ENCODE results near the gene CUL3. TPM values are rescaled to one million over a fixed set of nuclear protein-coding genes. Genes with fewer than 3 reads are reported as not detected.

CUL3 gene
- total RNA-seq, 6 donors from 2014 or later: 24.6 to 117 (median 58.0) TPM

- no peak for TF ChIP-seq POLR2AphosphoS5 (IDR thresholded peaks at IDR 0.05)
- TF ChIP-seq CTCF (IDR thresholded peaks at IDR 0.05): no peak
- no peak for TF ChIP-seq POLR2A (IDR thresholded peaks at IDR 0.05)
- TF ChIP-seq EP300 (IDR thresholded peaks at IDR 0.05): no peak
- Histone ChIP-seq H3K27me3 (no peaks in the 10 kb centered on the region), H3K4me1 (peaks cover 5 to 13% (median 10%) of the 10 kb centered on the region in 4 donors), H3K9me3 (no peaks in the 10 kb centered on the region), H3K4me3 (no peak overlapping the region), H3K27ac (no peak overlapping the region), H3K36me3 (no peaks in the 10 kb centered on the region)
- ATAC-seq (ENCODE audit: low FRiP score in 2 of 2): no peak
- WGBS, 2 donors: 96% methylated on average over 4 of the region's 4 CpGs
- no peak for DNase-seq
Observed at GRCh38 chr2:224444783-224445182, 140.4 kb downstream of the CUL3 start.

GRCh38 chr2:224444021-224444420, 141.1 kb downstream of the CUL3 start:
- ATAC-seq (ENCODE audit: low FRiP score in 2 of 2): no peak
- TF ChIP-seq CTCF (IDR thresholded peaks at IDR 0.05) (no peak), EP300 (IDR thresholded peaks at IDR 0.05) (no peak), POLR2AphosphoS5 (IDR thresholded peaks at IDR 0.05) (no peak), POLR2A (IDR thresholded peaks at IDR 0.05) (no peak)
- Histone ChIP-seq H3K4me1 (peaks cover 5 to 13% (median 10%) of the 10 kb centered on the region in 4 donors), H3K4me3 (no peak overlapping the region), H3K36me3 (no peaks in the 10 kb centered on the region), H3K27me3 (no peaks in the 10 kb centered on the region), H3K27ac (no peak overlapping the region), H3K9me3 (no peaks in the 10 kb centered on the region)
- 62 to 69% methylated on average over 5 of the region's 5 CpGs for WGBS, 2 donors
- DNase-seq: no peak

GRCh38 chr2:224442071-224442967, 142.8 kb downstream of the CUL3 start:
- Histone ChIP-seq H3K27me3 (no peaks in the 10 kb centered on the region), H3K4me1 (peaks cover 5 to 13% (median 10%) of the 10 kb centered on the region in 4 donors), H3K9me3 (no peaks in the 10 kb centered on the region), H3K4me3 (peak overlapping the region; percentile 25 to 64 (median 54)), H3K36me3 (no peaks in the 10 kb centered on the region), H3K27ac (peak overlapping the region in 1 of 4 donors; percentile 24)
- 4% methylated on average over 7 to 67 of the region's 82 CpGs for WGBS, 2 donors
- DNase-seq (peak in 1 of 2 donors; percentile 86), ATAC-seq (ENCODE audit: low FRiP score in 2 of 2) (peak in 1 of 2 donors; percentile 66)
- TF ChIP-seq EP300 (IDR thresholded peaks at IDR 0.05) (no peak), CTCF (IDR thresholded peaks at IDR 0.05) (no peak), POLR2AphosphoS5 (IDR thresholded peaks at IDR 0.05) (no peak), POLR2A (IDR thresholded peaks at IDR 0.05) (no peak)

- TF ChIP-seq CTCF (IDR thresholded peaks at IDR 0.05) (no peak), POLR2A (IDR thresholded peaks at IDR 0.05) (no peak), EP300 (IDR thresholded peaks at IDR 0.05) (no peak), POLR2AphosphoS5 (IDR thresholded peaks at IDR 0.05) (no peak)
- DNase-seq (no peak), ATAC-seq (ENCODE audit: low FRiP score in 2 of 2) (no peak)
- Histone ChIP-seq H3K4me1 (peaks cover 5 to 13% (median 10%) of the 10 kb centered on the region in 4 donors), H3K9me3 (no peaks in the 10 kb centered on the region), H3K27me3 (no peaks in the 10 kb centered on the region), H3K4me3 (no peak overlapping the region), H3K27ac (no peak overlapping the region), H3K36me3 (no peaks in the 10 kb centered on the region)
- 68 to 77% methylated on average over 5 of the region's 5 CpGs for WGBS, 2 donors
Observed at GRCh38 chr2:224440988-224441387, 144.2 kb downstream of the CUL3 start.
